HG02571 (cell line): Measurements from ENCODE around the gene SLC18A3.

Experiments used
- ATAC-seq: cut with Tn5 transposase; IDR thresholded peaks from one replicate; pipeline ENCODE4 v1.9.1; 2021; ENCODE audit warnings: mild to moderate bottlenecking, moderate library complexity; ENCODE audit not compliant: unreplicated experiment

Gene SLC18A3

GRCh38 chr10:49595713-49596492 lies 14.2 kb upstream of the SLC18A3 start:
- ATAC-seq, result no peak

GRCh38 chr10:49596493-49596809 lies 13.7 kb upstream of the SLC18A3 start:
- no peak for ATAC-seq

GRCh38 chr10:49596836-49597235 lies 13.3 kb upstream of the SLC18A3 start:
- no peak for ATAC-seq

- ATAC-seq, result no peak
Measured at GRCh38 chr10:49597426-49598163, 12.5 kb upstream of the SLC18A3 start.

GRCh38 chr10:49598164-49598856 lies 11.8 kb upstream of the SLC18A3 start:
- no peak for ATAC-seq

GRCh38 chr10:49598986-49599385 lies 11.1 kb upstream of the SLC18A3 start:
- ATAC-seq, result no peak

- no peak for ATAC-seq
Measured at GRCh38 chr10:49599546-49599945, 10.6 kb upstream of the SLC18A3 start.

- ATAC-seq, result no peak
Measured at GRCh38 chr10:49600046-49600445, 10.1 kb upstream of the SLC18A3 start.

GRCh38 chr10:49600781-49601400 lies 9.2 kb upstream of the SLC18A3 start:
- ATAC-seq, result no peak

GRCh38 chr10:49601857-49602256 lies 8.3 kb upstream of the SLC18A3 start:
- ATAC-seq, result no peak

- ATAC-seq, result no peak
Measured at GRCh38 chr10:49602380-49603023, 7.6 kb upstream of the SLC18A3 start.

- ATAC-seq, result no peak
Measured at GRCh38 chr10:49605216-49605938, 4.7 kb upstream of the SLC18A3 start.

GRCh38 chr10:49605939-49606509 lies 4.1 kb upstream of the SLC18A3 start:
- no peak for ATAC-seq

- no peak for ATAC-seq
Measured at GRCh38 chr10:49606981-49607535, 3.1 kb upstream of the SLC18A3 start.

GRCh38 chr10:49608166-49609005 lies 1.7 kb upstream of the SLC18A3 start:
- no peak for ATAC-seq

GRCh38 chr10:49609006-49609282 lies 1.2 kb upstream of the SLC18A3 start:
- ATAC-seq, result no peak

GRCh38 chr10:49609283-49610113 lies 612 bp upstream of the SLC18A3 start:
- no peak for ATAC-seq
